OCI-LY3 (cell line): ENCODE data around the gene OSBPL8.

Experiments used
- H2AFZ ChIP-seq: fragments of 200-600, 300-600 bp; shearing (Covaris generic); 2 replicates; pipeline ENCODE4 v1.6.0; 2014; ENCODE audit warnings: antibody characterized with exemption, low read depth, low read length
- H3K27ac ChIP-seq: fragments of 200-600, 300-600 bp; sonication (generic); 2 replicates; pipeline ENCODE4 v1.5.1; 2014; ENCODE audit warnings: mild to moderate bottlenecking, low read length, moderate library complexity, mixed read lengths
- H3K27me3 ChIP-seq: fragments of 200-600, 300-600 bp; sonication (generic); 2 replicates; pipeline ENCODE4 v1.6.1; 2014; ENCODE audit warnings: low read depth, low read length, mixed read lengths
- H3K36me3 ChIP-seq: fragments of 200-600, 300-600 bp; sonication (generic); replicated peaks from 2 replicates; pipeline ENCODE3; 2014; ENCODE audit warnings: low read depth, low read length, mixed read lengths
- H3K4me1 ChIP-seq: fragments of 300-600, 200-600 bp; sonication (generic); 2 replicates; pipeline ENCODE4 v1.6.1; 2014; ENCODE audit warnings: low read length, mixed read lengths
- H3K4me2 ChIP-seq: fragments of 200-600, 300-600 bp; sonication (generic); 2 replicates; pipeline ENCODE4 v1.6.1; 2014; ENCODE audit warnings: low read length, mixed read lengths
- H3K4me3 ChIP-seq: fragments of 300-600, 200-600 bp; sonication (generic); 2 replicates; pipeline ENCODE4 v1.5.1; 2014; ENCODE audit warnings: antibody characterized with exemption, mild to moderate bottlenecking, low read length, moderate library complexity
- H3K79me2 ChIP-seq: fragments of 300-600, 200-600 bp; shearing (Covaris generic); 2 replicates; pipeline ENCODE4 v1.6.1; 2014; ENCODE audit warnings: mild to moderate bottlenecking, low read length, mixed read lengths
- H3K9ac ChIP-seq: fragments of 300-600, 200-600 bp; shearing (Covaris generic); 2 replicates; pipeline ENCODE4 v1.6.0; 2014; ENCODE audit warnings: mild to moderate bottlenecking, low read length, moderate library complexity
- H3K9me3 ChIP-seq: fragments of 200-600, 300-600 bp; shearing (Covaris generic); 2 replicates; pipeline ENCODE4 v1.6.1; 2014; ENCODE audit warnings: low read length, mixed read lengths; ENCODE audit not compliant: insufficient read depth
- H4K20me1 ChIP-seq: fragments of 200-600, 300-600 bp; sonication (generic); 2 replicates; pipeline ENCODE4 v1.6.1; 2016; ENCODE audit warnings: low read length, mixed read lengths; ENCODE audit not compliant: insufficient read depth
- EZH2phosphoT487 ChIP-seq: fragments of 200-600 bp; shearing (Covaris generic); IDR thresholded peaks from 2 replicates; pipeline ENCODE4 v1.6.1; 2018; ENCODE audit warnings: antibody characterized with exemption, mixed run types, low read depth
- TF ChIP-seq, protein P1 (sequence below): fragments of 200-600, 300-600 bp; sonication (generic); IDR thresholded peaks from 2 replicates; pipeline ENCODE4 v1.5.1; 2014; ENCODE audit warnings: antibody characterized with exemption, low read length, low read depth

Gene OSBPL8

DNA sequence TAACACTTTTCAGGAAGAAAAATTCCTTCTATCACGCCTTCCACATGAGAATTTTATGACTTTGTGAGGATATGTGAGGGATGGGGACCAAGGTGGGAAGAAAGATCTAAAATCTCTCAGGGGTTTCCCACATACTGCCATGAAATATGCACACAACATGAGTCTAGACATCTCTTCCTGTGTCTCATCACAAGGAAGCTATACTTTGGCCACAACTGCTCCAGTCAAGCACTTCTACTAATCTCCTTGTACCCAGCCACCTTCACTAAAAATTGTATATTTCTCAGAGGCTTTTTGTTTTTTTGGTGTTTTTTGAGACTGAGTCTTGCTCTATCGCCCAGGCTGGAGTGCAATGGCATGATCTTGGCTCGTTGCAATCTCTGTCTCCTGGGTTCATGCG lies 3.2 kb downstream of the OSBPL8 start:
- H3K36me3 ChIP-seq = no peaks in the 10 kb centered on the region
- no peak overlapping the region for H3K4me3 ChIP-seq
- no peaks in the 10 kb centered on the region for H3K9me3 ChIP-seq
- H4K20me1 ChIP-seq = peaks cover 5% of the 10 kb centered on the region; the same call in 1 of the 2 replicates
- peaks cover 53% of the 10 kb centered on the region for H3K79me2 ChIP-seq
- peaks cover 32% of the 10 kb centered on the region for H3K4me1 ChIP-seq
- no peak overlapping the region for H2AFZ ChIP-seq
- no peak for TF ChIP-seq EZH2phosphoT487
- TF ChIP-seq, protein P1, sequence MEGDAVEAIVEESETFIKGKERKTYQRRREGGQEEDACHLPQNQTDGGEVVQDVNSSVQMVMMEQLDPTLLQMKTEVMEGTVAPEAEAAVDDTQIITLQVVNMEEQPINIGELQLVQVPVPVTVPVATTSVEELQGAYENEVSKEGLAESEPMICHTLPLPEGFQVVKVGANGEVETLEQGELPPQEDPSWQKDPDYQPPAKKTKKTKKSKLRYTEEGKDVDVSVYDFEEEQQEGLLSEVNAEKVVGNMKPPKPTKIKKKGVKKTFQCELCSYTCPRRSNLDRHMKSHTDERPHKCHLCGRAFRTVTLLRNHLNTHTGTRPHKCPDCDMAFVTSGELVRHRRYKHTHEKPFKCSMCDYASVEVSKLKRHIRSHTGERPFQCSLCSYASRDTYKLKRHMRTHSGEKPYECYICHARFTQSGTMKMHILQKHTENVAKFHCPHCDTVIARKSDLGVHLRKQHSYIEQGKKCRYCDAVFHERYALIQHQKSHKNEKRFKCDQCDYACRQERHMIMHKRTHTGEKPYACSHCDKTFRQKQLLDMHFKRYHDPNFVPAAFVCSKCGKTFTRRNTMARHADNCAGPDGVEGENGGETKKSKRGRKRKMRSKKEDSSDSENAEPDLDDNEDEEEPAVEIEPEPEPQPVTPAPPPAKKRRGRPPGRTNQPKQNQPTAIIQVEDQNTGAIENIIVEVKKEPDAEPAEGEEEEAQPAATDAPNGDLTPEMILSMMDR = no peak
- H3K27ac ChIP-seq = no peak overlapping the region
- H3K9ac ChIP-seq = no peak overlapping the region
- H3K27me3 ChIP-seq = no peaks in the 10 kb centered on the region
- no peak overlapping the region for H3K4me2 ChIP-seq

DNA sequence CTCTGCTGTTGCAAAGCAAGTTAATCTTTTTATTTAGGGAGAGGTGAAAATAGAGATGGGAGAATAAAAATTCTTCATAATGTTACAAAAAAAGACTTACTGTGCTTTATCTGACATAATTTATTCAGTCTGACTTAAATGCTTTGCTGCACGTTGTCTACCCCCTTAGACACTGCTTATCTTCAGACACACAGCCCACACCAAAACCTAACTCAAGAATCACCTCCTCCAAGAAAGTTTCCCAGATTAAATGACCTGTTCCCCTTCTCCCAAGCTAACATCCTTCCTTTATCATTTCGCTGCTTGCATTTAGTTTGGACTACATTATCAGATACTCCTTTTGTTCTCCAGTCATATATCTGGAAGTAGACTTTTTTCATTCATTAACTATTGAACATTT lies 3.8 kb downstream of the OSBPL8 start:
- Histone ChIP-seq H2AFZ (no peak overlapping the region), H4K20me1 (peaks cover 9% of the 10 kb centered on the region), H3K4me3 (no peak overlapping the region), H3K9ac (no peak overlapping the region), H3K9me3 (no peaks in the 10 kb centered on the region), H3K36me3 (no peaks in the 10 kb centered on the region), H3K4me1 (peaks cover 38% of the 10 kb centered on the region), H3K79me2 (peaks cover 54% of the 10 kb centered on the region), H3K4me2 (no peak overlapping the region), H3K27ac (no peak overlapping the region), H3K27me3 (no peaks in the 10 kb centered on the region)
- no peak for TF ChIP-seq EZH2phosphoT487
- TF ChIP-seq, protein P1 = no peak

DNA sequence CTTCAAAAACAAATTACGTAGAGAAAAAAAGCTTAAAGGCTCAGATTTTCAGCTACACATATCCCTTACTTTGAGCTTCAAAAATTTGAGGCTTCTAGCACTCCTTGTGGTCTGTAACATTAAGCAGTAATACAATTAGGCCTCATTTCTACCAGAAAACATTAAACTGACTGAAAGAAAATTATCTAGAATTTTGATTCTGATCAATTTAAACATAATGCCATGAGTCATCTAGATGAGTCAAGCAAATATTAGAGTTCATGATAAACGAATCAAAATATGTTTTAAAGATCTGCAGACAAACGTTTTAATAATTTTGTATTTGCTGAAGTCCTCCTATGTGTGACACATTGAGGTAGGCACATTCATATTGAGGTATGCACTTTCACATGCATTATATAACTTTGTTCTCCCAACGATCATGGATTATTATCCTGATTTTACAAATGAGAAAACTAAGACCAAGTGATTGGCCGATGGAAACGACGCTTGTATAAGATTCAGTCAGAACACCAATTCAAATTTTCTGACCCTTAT lies 4.3 kb downstream of the OSBPL8 start:
- H2AFZ ChIP-seq = no peak overlapping the region
- H3K9ac ChIP-seq = no peak overlapping the region
- TF ChIP-seq, protein P1 = no peak
- TF ChIP-seq EZH2phosphoT487 = no peak
- H3K27ac ChIP-seq = no peak overlapping the region
- H3K79me2 ChIP-seq = peaks cover 59% of the 10 kb centered on the region
- H3K36me3 ChIP-seq = no peaks in the 10 kb centered on the region
- H4K20me1 ChIP-seq = peaks cover 9% of the 10 kb centered on the region
- H3K27me3 ChIP-seq = no peaks in the 10 kb centered on the region
- no peak overlapping the region for H3K4me2 ChIP-seq
- H3K9me3 ChIP-seq = no peaks in the 10 kb centered on the region
- peaks cover 39% of the 10 kb centered on the region for H3K4me1 ChIP-seq
- no peak overlapping the region for H3K4me3 ChIP-seq

DNA sequence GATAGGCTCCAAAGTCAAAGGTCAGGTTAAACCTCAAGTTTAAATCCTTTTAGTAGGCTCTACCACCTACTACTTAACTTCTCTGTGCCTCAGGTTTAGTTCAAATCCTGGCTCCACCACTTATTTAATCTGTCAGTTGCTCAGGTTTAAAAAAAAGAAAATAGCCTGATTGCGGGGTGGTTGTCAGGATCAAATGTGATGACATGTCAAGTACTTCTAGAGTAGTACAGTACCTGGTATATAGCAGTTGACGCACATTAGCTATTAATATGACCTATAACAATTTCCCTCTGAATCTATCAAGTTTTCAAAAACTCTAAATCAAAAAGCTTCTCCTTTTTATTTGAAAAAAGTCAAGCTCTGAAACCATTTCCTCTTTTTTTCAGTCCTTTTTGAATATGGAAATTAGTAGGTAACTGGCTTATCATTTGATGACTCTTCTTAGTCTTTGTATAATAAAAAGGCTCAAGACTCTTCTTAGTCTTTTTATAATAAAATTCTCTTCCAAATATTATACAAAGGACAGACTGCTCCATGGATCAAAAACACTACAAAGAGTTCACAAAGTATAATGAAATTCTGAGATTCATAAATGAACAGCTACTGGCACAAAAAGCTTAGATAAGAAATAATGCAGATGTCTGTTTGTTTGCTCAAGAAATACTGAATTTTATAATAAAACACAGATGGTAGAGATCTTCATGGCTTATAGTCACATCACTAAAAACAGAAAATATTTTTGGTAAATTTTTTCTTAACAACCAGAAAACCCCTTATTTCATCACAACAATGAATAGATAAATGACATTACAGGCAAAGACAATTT lies 5.0 kb downstream of the OSBPL8 start:
- Histone ChIP-seq H3K36me3 (no peaks in the 10 kb centered on the region), H3K79me2 (peaks cover 62% of the 10 kb centered on the region), H3K27ac (no peak overlapping the region), H3K4me3 (no peak overlapping the region), H2AFZ (no peak overlapping the region), H4K20me1 (peaks cover 9% of the 10 kb centered on the region), H3K9me3 (no peaks in the 10 kb centered on the region), H3K27me3 (no peaks in the 10 kb centered on the region), H3K9ac (no peak overlapping the region), H3K4me1 (peaks cover 38% of the 10 kb centered on the region), H3K4me2 (peak overlapping the region; percentile 42)
- TF ChIP-seq EZH2phosphoT487 = no peak
- TF ChIP-seq, protein P1 = no peak
